Smooth muscle cell (in vitro differentiated cells): ENCODE data around the gene AFAP1. TPM values are rescaled to one million over a fixed set of nuclear protein-coding genes. Genes with fewer than 3 reads are reported as not detected.

Experiments used
- DNase-seq: peaks from one replicate; lab custom pipeline; 2025; ENCODE audit not compliant: unreplicated experiment; lab: John Stamatoyannopoulos, UW
- H2AFZ ChIP-seq: fragments of 200-600 bp; sonication (generic); 2 replicates; pipeline ENCODE4 v1.6.0; 2016; ENCODE audit warnings: antibody characterized with exemption, low read depth, mild to moderate bottlenecking
- H3F3A ChIP-seq: fragments of 200-600 bp; sonication (generic); 2 replicates; pipeline ENCODE4 v1.6.0; 2017; ENCODE audit warnings: antibody characterized with exemption, low read depth
- H3K27ac ChIP-seq: fragments of 200-600 bp; sonication (generic); 2 replicates; pipeline ENCODE4 v1.5.1; 2016; ENCODE audit warnings: low read depth, mild to moderate bottlenecking
- H3K27me3 ChIP-seq: fragments of 200-600 bp; sonication (generic); 2 replicates; pipeline ENCODE4 v1.6.1; 2016; ENCODE audit warnings: low read depth, mild to moderate bottlenecking
- H3K36me3 ChIP-seq: fragments of 200-600 bp; sonication (generic); 2 replicates; pipeline ENCODE4 v1.5.1; 2016; ENCODE audit warnings: low read depth
- H3K4me1 ChIP-seq: fragments of 200-600 bp; sonication (generic); 2 replicates; pipeline ENCODE4 v1.5.1; 2016; ENCODE audit warnings: low read depth
- H3K4me2 ChIP-seq: fragments of 200-600 bp; sonication (generic); 2 replicates; pipeline ENCODE4 v1.6.0; 2016; ENCODE audit warnings: mild to moderate bottlenecking
- H3K4me3 ChIP-seq: fragments of 200-600 bp; sonication (generic); 2 replicates; pipeline ENCODE4 v1.5.1; 2016; ENCODE audit warnings: mild to moderate bottlenecking
- H3K79me2 ChIP-seq: fragments of 200-600 bp; sonication (generic); 2 replicates; pipeline ENCODE4 v1.6.0; 2016; ENCODE audit warnings: low read depth, mild to moderate bottlenecking
- H3K9ac ChIP-seq: fragments of 200-600 bp; sonication (generic); 2 replicates; pipeline ENCODE4 v1.6.0; 2016; ENCODE audit warnings: low read depth
- H3K9me3 ChIP-seq: fragments of 200-600 bp; sonication (generic); replicated peaks from 2 replicates; pipeline ENCODE4 v1.5.1; 2016; ENCODE audit warnings: low read depth
- H4K20me1 ChIP-seq: fragments of 200-600 bp; sonication (generic); 2 replicates; pipeline ENCODE4 v1.6.0; 2016; ENCODE audit warnings: low read depth
- WGBS: methylation state at CpG from one replicate; pipeline ENCODE4 v1.1.7; 2016; ENCODE audit warnings: low lambda C conversion rate; 5-methylcytosine and 5-hydroxymethylcytosine counted together
- polyA plus RNA-seq: library from polyadenylated mRNA; unstranded; fragments of >200 nt; fragmentation: Nextera tagmentation; extraction: Ambion mirVana; gene quantifications from 2 replicates; pipeline ENCODE4 v1.2.1, GENCODE V29; 2016
- total RNA-seq: library from RNA; depleted of rRNA; stranded (reverse); fragments of >200 nt; gene quantifications from 2 replicates; pipeline ENCODE4 v1.2.3, GENCODE V29; 2014
- TF ChIP-seq, protein P1 (sequence below): fragments of 200-600 bp; sonication (generic); IDR thresholded peaks from 2 replicates; pipeline ENCODE4 v1.5.1; 2017; ENCODE audit warnings: borderline replicate concordance, mild to moderate bottlenecking, antibody characterized with exemption; ENCODE audit not compliant: insufficient read depth, poor library complexity, severe bottlenecking

The AFAP1 gene
- total and polyA plus RNA-seq, 2 experiments from 2014 or later: 12.6 to 24.8 TPM

DNA sequence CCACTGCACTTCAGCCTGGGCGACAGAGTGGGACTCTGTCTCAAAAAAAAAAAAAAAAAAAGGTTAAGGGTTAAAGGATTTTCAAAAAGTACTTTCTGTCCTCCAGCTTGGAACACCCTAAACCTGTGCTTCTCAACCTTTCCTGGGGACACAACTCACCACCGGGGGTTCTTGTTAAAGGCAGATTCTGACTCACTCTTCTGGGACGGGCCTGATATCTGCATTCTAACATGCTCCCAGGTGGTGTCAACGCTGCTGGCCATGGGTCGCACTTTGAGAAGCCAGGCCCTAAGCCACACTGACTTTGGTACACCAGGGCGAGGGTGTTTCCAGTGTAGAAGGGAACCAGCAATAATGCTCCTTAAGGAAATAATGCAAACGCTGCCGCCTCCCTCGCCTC lies 46.1 kb downstream of the AFAP1 start:
- no peaks in the 10 kb centered on the region for H3K27me3 ChIP-seq
- H3K79me2 ChIP-seq: peaks cover 82% of the 10 kb centered on the region
- H3K4me2 ChIP-seq: no peak overlapping the region
- no peak overlapping the region for H3K4me3 ChIP-seq
- 85% methylated on average over 9 of the region's 9 CpGs for WGBS
- DNase-seq: no peak
- H3F3A ChIP-seq: peaks cover 3% of the 10 kb centered on the region
- H3K9ac ChIP-seq: no peak overlapping the region
- H3K9me3 ChIP-seq: peaks cover 4% of the 10 kb centered on the region
- H3K4me1 ChIP-seq: no peaks in the 10 kb centered on the region
- peak overlapping the region; percentile 64 for H3K27ac ChIP-seq
- H4K20me1 ChIP-seq: peaks cover 64% of the 10 kb centered on the region
- H3K36me3 ChIP-seq: no peaks in the 10 kb centered on the region
- no peak overlapping the region for H2AFZ ChIP-seq
- TF ChIP-seq, protein P1, sequence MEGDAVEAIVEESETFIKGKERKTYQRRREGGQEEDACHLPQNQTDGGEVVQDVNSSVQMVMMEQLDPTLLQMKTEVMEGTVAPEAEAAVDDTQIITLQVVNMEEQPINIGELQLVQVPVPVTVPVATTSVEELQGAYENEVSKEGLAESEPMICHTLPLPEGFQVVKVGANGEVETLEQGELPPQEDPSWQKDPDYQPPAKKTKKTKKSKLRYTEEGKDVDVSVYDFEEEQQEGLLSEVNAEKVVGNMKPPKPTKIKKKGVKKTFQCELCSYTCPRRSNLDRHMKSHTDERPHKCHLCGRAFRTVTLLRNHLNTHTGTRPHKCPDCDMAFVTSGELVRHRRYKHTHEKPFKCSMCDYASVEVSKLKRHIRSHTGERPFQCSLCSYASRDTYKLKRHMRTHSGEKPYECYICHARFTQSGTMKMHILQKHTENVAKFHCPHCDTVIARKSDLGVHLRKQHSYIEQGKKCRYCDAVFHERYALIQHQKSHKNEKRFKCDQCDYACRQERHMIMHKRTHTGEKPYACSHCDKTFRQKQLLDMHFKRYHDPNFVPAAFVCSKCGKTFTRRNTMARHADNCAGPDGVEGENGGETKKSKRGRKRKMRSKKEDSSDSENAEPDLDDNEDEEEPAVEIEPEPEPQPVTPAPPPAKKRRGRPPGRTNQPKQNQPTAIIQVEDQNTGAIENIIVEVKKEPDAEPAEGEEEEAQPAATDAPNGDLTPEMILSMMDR: no peak

- no peak overlapping the region for H2AFZ ChIP-seq
- no peak overlapping the region for H3K4me3 ChIP-seq
- H3K9me3 ChIP-seq: peaks cover 4% of the 10 kb centered on the region
- peak overlapping the region; percentile 37 for H3K27ac ChIP-seq
- DNase-seq: no peak
- peaks cover 53% of the 10 kb centered on the region for H4K20me1 ChIP-seq
- peaks cover 3% of the 10 kb centered on the region for H3F3A ChIP-seq
- peaks cover 82% of the 10 kb centered on the region for H3K79me2 ChIP-seq
- no peaks in the 10 kb centered on the region for H3K36me3 ChIP-seq
- WGBS: 63% methylated on average over 12 of the region's 12 CpGs
- H3K4me2 ChIP-seq: peak overlapping the region; percentile 21
- TF ChIP-seq, protein P1: no peak
- H3K9ac ChIP-seq: no peak overlapping the region
- H3K27me3 ChIP-seq: no peaks in the 10 kb centered on the region
- H3K4me1 ChIP-seq: no peaks in the 10 kb centered on the region
Measured at GRCh38 chr4:7892212-7893019, 47.2 kb downstream of the AFAP1 start.

GRCh38 chr4:7890635-7891393 lies 48.8 kb downstream of the AFAP1 start:
- Histone ChIP-seq H2AFZ (no peak overlapping the region), H3K9ac (no peak overlapping the region), H3K27me3 (no peaks in the 10 kb centered on the region), H4K20me1 (peaks cover 52% of the 10 kb centered on the region), H3F3A (peaks cover 3% of the 10 kb centered on the region), H3K4me3 (no peak overlapping the region), H3K9me3 (peaks cover 4% of the 10 kb centered on the region), H3K79me2 (peaks cover 86% of the 10 kb centered on the region), H3K4me1 (no peaks in the 10 kb centered on the region), H3K4me2 (no peak overlapping the region), H3K27ac (no peak overlapping the region), H3K36me3 (no peaks in the 10 kb centered on the region)
- DNase-seq: no peak
- TF ChIP-seq, protein P1: no peak
- WGBS: 53% methylated on average over 7 of the region's 7 CpGs
